A549 (cell line): ENCODE measurements around the gene TTC28.

Source experiments
- GATA3 ChIP-seq: IDR thresholded peaks from 2 replicates; pipeline ENCODE4 v1.6.1; 2012; ENCODE audit warnings: borderline replicate concordance
- HOXB5 ChIP-seq: fragments of 250-450 bp; sonication (Bioruptor Pico); IDR thresholded peaks from 2 replicates; pipeline ENCODE4 v1.5.0; 2020; ENCODE audit warnings: mild to moderate bottlenecking, moderate library complexity
- PHF8 ChIP-seq: fragments of 200-600 bp; sonication (generic); IDR thresholded peaks from 2 replicates; pipeline ENCODE4 v1.6.1; 2016; ENCODE audit warnings: low read depth, mild to moderate bottlenecking, antibody characterized with exemption, moderate library complexity, borderline replicate concordance
- RFX5 ChIP-seq: fragments of 450-650 bp; IDR thresholded peaks from 2 replicates; pipeline ENCODE4 v1.7.1; 2014; ENCODE audit warnings: antibody characterized with exemption, mild to moderate bottlenecking, moderate library complexity
- TP53 ChIP-seq: fragments of 250-450 bp; sonication (Bioruptor Pico); IDR thresholded peaks from 2 replicates; pipeline ENCODE4 v1.5.0; 2021; ENCODE audit warnings: mild to moderate bottlenecking, moderate library complexity
- ZNF302 ChIP-seq: fragments of 250-450 bp; sonication (Bioruptor Pico); IDR thresholded peaks from 2 replicates; pipeline ENCODE4 v1.9.0; 2021; ENCODE audit warnings: inconsistent platforms, mild to moderate bottlenecking, moderate library complexity
- TF ChIP-seq, protein P1 (sequence below): fragments of >200 bp; sonication (Bioruptor Twin); formaldehyde crosslinking; IDR thresholded peaks from 3 replicates; pipeline ENCODE4 v1.5.1; 2016

- TF ChIP-seq GATA3 = no peak
- TF ChIP-seq PHF8 = no peak
- TF ChIP-seq, protein P1, sequence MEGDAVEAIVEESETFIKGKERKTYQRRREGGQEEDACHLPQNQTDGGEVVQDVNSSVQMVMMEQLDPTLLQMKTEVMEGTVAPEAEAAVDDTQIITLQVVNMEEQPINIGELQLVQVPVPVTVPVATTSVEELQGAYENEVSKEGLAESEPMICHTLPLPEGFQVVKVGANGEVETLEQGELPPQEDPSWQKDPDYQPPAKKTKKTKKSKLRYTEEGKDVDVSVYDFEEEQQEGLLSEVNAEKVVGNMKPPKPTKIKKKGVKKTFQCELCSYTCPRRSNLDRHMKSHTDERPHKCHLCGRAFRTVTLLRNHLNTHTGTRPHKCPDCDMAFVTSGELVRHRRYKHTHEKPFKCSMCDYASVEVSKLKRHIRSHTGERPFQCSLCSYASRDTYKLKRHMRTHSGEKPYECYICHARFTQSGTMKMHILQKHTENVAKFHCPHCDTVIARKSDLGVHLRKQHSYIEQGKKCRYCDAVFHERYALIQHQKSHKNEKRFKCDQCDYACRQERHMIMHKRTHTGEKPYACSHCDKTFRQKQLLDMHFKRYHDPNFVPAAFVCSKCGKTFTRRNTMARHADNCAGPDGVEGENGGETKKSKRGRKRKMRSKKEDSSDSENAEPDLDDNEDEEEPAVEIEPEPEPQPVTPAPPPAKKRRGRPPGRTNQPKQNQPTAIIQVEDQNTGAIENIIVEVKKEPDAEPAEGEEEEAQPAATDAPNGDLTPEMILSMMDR = no peak
- TF ChIP-seq RFX5 = no peak
- TF ChIP-seq ZNF302 (CRISPR knock-in tag) = no peak
- no peak for TF ChIP-seq HOXB5
- no peak for TF ChIP-seq TP53 (CRISPR knock-in tag)
Observed at GRCh38 chr22:27959335-27960090, 720.1 kb downstream of the TTC28 start.
